Vagina (tissue), 2 donors: ENCODE measurements around the gene TAF3. TPM values are rescaled to one million over a fixed set of nuclear protein-coding genes. Genes with fewer than 3 reads are reported as not detected.
A peak's percentile ranks its signal among the peaks of the same experiment; 100 is the strongest.

Experiments used
- DNase-seq, 2 donors: peaks; one replicate each; pipeline ENCODE4 v3.0.0-alpha.2; 2017; ENCODE audit errors: extremely low spot score in 2 of 2
- H3K27ac ChIP-seq: fragments of 200-600 bp; sonication (generic); one replicate; pipeline ENCODE4 v1.5.1; 2019
- H3K27me3 ChIP-seq: fragments of 200-600 bp; sonication (generic); one replicate; pipeline ENCODE4 v1.5.1; 2019
- H3K36me3 ChIP-seq, 2 donors: fragments of 200-600 bp; sonication (generic); one replicate each; pipeline ENCODE4 v1.5.1; 2017 to 2019
- H3K4me1 ChIP-seq: fragments of 200-600 bp; sonication (generic); one replicate; pipeline ENCODE4 v1.5.1; 2019
- H3K4me3 ChIP-seq, 2 donors: fragments of 200-600 bp; sonication (generic); 1 replicate in 1 of 2; 2 replicates in 1 of 2; pipeline ENCODE4 v1.5.1; 2016 to 2019
- H3K9me3 ChIP-seq: fragments of 200-600 bp; sonication (generic); one replicate; pipeline ENCODE4 v1.5.1; 2019
- POLR2A ChIP-seq, 2 donors: fragments of 450-650 bp; IDR thresholded peaks; one replicate each; pipeline ENCODE4 v1.6.1; 2017; ENCODE audit warnings: antibody characterized with exemption in 2 of 2, mild to moderate bottlenecking in 2 of 2, moderate library complexity in 2 of 2
- POLR2AphosphoS5 ChIP-seq, 2 donors: sonication (generic); formaldehyde crosslinking; IDR thresholded peaks; one replicate each; pipeline ENCODE4 v1.9.0; 2017; ENCODE audit warnings: antibody characterized with exemption in 2 of 2, mild to moderate bottlenecking in 2 of 2, low read depth in 1 of 2; ENCODE audit not compliant: insufficient read depth in 1 of 2
- intact Hi-C: fragments of 100-400 bp; cut with DNase I; formaldehyde crosslinking; loops from one replicate; pipeline ENCODE4 v1.15.1; 2023
- total RNA-seq: library from RNA; depleted of rRNA; stranded (reverse); fragments of >200 nt; gene quantifications from one replicate; pipeline ENCODE4 v1.2.3, GENCODE V29; 2016
- TF ChIP-seq, protein P1 (sequence below), 3 experiments: fragments of 450-650 bp in 2 of 3; fragments of 200-600 bp in 1 of 3; sonication (generic) in 1 of 3; IDR thresholded peaks; one replicate each; pipeline ENCODE4 v1.5.1; 2017 to 2019; ENCODE audit warnings: antibody characterized with exemption in 3 of 3, mild to moderate bottlenecking in 2 of 3, moderate library complexity in 2 of 3

The TAF3 gene
- total RNA-seq, 1 donor from 2014 or later: 9.8 TPM

DNA sequence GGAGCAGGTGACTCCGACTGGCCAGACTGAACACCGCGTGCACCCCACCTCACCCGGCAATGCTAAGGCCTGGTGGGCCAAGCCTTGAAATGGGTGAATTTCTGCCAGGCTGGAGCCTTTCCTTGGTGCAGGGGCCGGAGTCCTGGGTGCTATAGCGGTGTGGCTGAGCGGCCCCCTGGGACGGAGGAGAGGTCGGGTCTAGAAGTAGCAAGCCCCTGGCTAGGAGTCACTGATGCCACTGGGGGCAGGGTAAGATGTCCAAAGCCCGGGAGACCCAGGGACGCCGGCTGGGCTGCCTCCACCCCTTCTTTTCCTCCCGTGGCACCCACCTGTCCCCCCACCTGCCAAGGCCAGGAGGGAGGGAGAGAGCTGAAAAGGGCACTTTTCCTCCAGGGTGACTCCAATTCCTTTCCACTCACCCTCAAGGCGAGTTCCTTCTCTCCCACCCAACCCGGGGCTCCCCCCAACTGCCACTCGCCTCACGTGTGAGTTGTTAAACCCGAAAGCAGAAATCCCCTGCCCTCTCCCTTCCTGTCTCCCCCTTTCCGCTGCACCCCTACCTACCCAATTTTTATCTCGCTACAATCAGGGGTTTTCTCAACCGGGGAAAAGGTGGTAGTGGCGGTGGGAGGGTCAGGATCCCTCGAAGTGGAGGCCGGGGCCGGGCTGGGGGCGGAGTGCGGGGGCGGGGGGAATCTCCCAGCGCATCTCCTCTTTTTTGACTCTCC, 230.1 kb downstream of the TAF3 start:
- TF ChIP-seq POLR2AphosphoS5 (IDR thresholded peaks at IDR 0.05; ENCODE audit: insufficient read depth in 1 of 2, low read depth in 1 of 2) (no peak), POLR2A (IDR thresholded peaks at IDR 0.05) (no peak)
- TF ChIP-seq, protein P1, sequence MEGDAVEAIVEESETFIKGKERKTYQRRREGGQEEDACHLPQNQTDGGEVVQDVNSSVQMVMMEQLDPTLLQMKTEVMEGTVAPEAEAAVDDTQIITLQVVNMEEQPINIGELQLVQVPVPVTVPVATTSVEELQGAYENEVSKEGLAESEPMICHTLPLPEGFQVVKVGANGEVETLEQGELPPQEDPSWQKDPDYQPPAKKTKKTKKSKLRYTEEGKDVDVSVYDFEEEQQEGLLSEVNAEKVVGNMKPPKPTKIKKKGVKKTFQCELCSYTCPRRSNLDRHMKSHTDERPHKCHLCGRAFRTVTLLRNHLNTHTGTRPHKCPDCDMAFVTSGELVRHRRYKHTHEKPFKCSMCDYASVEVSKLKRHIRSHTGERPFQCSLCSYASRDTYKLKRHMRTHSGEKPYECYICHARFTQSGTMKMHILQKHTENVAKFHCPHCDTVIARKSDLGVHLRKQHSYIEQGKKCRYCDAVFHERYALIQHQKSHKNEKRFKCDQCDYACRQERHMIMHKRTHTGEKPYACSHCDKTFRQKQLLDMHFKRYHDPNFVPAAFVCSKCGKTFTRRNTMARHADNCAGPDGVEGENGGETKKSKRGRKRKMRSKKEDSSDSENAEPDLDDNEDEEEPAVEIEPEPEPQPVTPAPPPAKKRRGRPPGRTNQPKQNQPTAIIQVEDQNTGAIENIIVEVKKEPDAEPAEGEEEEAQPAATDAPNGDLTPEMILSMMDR (IDR thresholded peaks at IDR 0.05): no peak
- H3K4me3 ChIP-seq: no peak overlapping the region
- H3K9me3 ChIP-seq: no peaks in the 10 kb centered on the region
- H3K4me1 ChIP-seq: peaks cover 58% of the 10 kb centered on the region
- no peak overlapping the region for H3K27ac ChIP-seq
- DNase-seq: no peak
- intact Hi-C loops: no loop called here
- H3K27me3 ChIP-seq: peaks cover 37% of the 10 kb centered on the region
- H3K36me3 ChIP-seq: no peaks in the 10 kb centered on the region

- Histone ChIP-seq H3K9me3 (no peaks in the 10 kb centered on the region), H3K27me3 (peaks cover 33% of the 10 kb centered on the region), H3K4me3 (peak overlapping the region; percentile 36 to 38), H3K36me3 (no peaks in the 10 kb centered on the region), H3K4me1 (peaks cover 59% of the 10 kb centered on the region), H3K27ac (no peak overlapping the region)
- TF ChIP-seq POLR2A (IDR thresholded peaks at IDR 0.05) (no peak), POLR2AphosphoS5 (IDR thresholded peaks at IDR 0.05; ENCODE audit: insufficient read depth in 1 of 2, low read depth in 1 of 2) (no peak)
- TF ChIP-seq, protein P1 (IDR thresholded peaks at IDR 0.05): no peak
- intact Hi-C loops: no loop called here
- DNase-seq: no peak
These were observed 230.9 kb downstream of the TAF3 start for GRCh38 chr10:8049045-8049864.

GRCh38 chr10:8049865-8050555, 231.7 kb downstream of the TAF3 start:
- Histone ChIP-seq H3K4me3 (peak overlapping the region; percentile 36 to 38), H3K9me3 (no peaks in the 10 kb centered on the region), H3K4me1 (peaks cover 56% of the 10 kb centered on the region), H3K36me3 (no peaks in the 10 kb centered on the region), H3K27ac (no peak overlapping the region), H3K27me3 (peaks cover 33% of the 10 kb centered on the region)
- TF ChIP-seq POLR2AphosphoS5 (IDR thresholded peaks at IDR 0.05; ENCODE audit: insufficient read depth in 1 of 2, low read depth in 1 of 2) (no peak), POLR2A (IDR thresholded peaks at IDR 0.05) (no peak)
- TF ChIP-seq, protein P1 (IDR thresholded peaks at IDR 0.05): no peak
- no peak for DNase-seq
- intact Hi-C loops: no loop called here

DNA sequence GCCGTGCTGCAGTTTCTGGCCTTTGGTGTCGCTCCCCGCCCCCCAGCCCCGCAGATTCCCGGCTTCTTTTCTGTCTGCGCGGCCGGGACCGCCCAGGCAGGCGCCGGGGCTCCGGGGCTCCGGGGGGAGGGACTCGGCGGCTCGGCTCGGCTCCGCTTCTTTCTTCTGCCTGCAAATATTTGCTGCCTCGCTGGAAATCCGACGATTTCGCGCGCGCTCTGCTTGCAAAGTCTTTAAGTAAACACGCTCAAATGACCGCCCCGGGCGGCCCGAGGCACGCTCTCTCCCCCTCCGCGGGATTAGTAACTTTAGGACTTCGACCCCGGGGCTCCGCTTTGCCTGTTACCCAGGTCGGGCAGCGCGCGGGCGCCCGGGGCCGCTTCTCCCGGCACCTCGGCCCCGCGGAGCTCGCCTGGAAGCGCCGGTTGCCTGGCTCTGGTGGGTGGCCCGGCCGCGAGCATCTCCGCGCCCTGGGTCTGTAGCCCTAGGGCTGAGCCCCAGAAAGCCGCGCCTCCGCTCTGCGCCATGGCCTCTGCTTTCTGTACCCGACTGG, 232.3 kb downstream of the TAF3 start:
- no peaks in the 10 kb centered on the region for H3K36me3 ChIP-seq
- no peak for DNase-seq

More for the DNA sequence above, 232.3 kb downstream of the TAF3 start:
- TF ChIP-seq, protein P1 (IDR thresholded peaks at IDR 0.05): no peak
- TF ChIP-seq POLR2AphosphoS5 (IDR thresholded peaks at IDR 0.05; ENCODE audit: insufficient read depth in 1 of 2, low read depth in 1 of 2) (no peak), POLR2A (IDR thresholded peaks at IDR 0.05) (no peak)
- peaks cover 51% of the 10 kb centered on the region for H3K4me1 ChIP-seq
- H3K9me3 ChIP-seq: no peaks in the 10 kb centered on the region
- peak overlapping the region; percentile 36 to 38 for H3K4me3 ChIP-seq
- no peak overlapping the region for H3K27ac ChIP-seq
- intact Hi-C loops: no loop called here
- peaks cover 33% of the 10 kb centered on the region for H3K27me3 ChIP-seq
